ENCODE measurements around the gene MYL6B. TPM values are rescaled to one million over a fixed set of nuclear protein-coding genes. Genes with fewer than 3 reads are reported as not detected.
"Not testable (repeated sequence)": the region's sequence is repeated elsewhere in the genome, so short reads cannot be mapped to it uniquely, and the experiment has no call there.

Gene MYL6B
- total and polyA plus RNA-seq, 2 donors (not counting 1 experiment from before 2014, with no cell fraction given) = 71.7 to 87.7 TPM

DNA sequence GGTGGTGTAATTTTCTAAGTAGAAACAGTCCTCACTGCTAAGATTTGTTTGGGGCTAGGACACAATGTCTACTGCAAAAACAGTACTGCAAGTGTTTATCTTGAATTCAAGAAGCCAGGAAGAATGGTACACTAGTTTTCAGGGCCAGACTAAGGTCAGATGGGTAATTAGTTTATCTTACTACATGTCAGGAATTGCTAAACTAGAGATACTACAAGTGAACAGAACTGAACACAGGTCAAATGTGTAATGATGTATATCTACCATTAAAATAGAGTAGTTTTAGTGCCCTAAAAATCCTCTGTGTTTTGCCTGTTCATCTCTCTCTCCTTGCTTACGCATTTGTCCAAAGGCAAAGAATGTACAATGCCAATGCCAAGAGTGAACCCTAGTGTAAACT, 38.3 kb upstream of the MYL6B start:
- no peaks in the 10 kb centered on the region for H3K27me3 ChIP-seq (ENCODE audit: control insufficient read depth, insufficient read depth, low read length)
- H4K20me1 ChIP-seq (ENCODE audit: control insufficient read depth, extremely low read depth, insufficient read depth, low read length) = no peaks in the 10 kb centered on the region
- TF ChIP-seq EZH2 (IDR thresholded peaks at IDR 0.05; ENCODE audit: low read length, missing control alignments) (no peak), CTCF (conservative IDR thresholded peaks at IDR 0.05 in 1 of 2, IDR thresholded peaks at IDR 0.05 in 1 of 2; ENCODE audit: low read depth in 1 of 2, low read length in 2 of 2) (no peak)
- peaks cover 12% of the 10 kb centered on the region for H3K79me2 ChIP-seq (ENCODE audit: control insufficient read depth, insufficient read depth, low read length)
- H3K36me3 ChIP-seq (ENCODE audit: control insufficient read depth, insufficient read depth, low read length) = peaks cover 10% of the 10 kb centered on the region
- no peak overlapping the region for H3K4me2 ChIP-seq (ENCODE audit: extremely low read depth, insufficient read depth, low read length)
- no peak overlapping the region for H3K9ac ChIP-seq (ENCODE audit: insufficient read depth, low read length)
- H2AFZ ChIP-seq (ENCODE audit: low read length) = no peak overlapping the region
- no peak overlapping the region for H3K27ac ChIP-seq (ENCODE audit: insufficient read depth, low read length)
- no peaks in the 10 kb centered on the region for H3K9me3 ChIP-seq (ENCODE audit: control insufficient read depth, insufficient read depth, low read depth, low read length)
- no peak for DNase-seq (ENCODE audit: low read depth in 2 of 2)
- no peak overlapping the region for H3K4me3 ChIP-seq (replicated peaks in 1 of 4; ENCODE audit: control extremely low read depth in 1 of 4, insufficient read depth in 1 of 4, low read depth in 3 of 4, low read length in 4 of 4)
- H3K4me1 ChIP-seq (ENCODE audit: control insufficient read depth, extremely low read depth, insufficient read depth, low read length) = peaks cover 5% of the 10 kb centered on the region

- Histone ChIP-seq H3K9ac (ENCODE audit: insufficient read depth, low read length) (peak overlapping the region; percentile 59), H3K9me3 (ENCODE audit: control insufficient read depth, insufficient read depth, low read depth, low read length) (no peaks in the 10 kb centered on the region), H3K4me1 (ENCODE audit: control insufficient read depth, extremely low read depth, insufficient read depth, low read length) (peaks cover 16% of the 10 kb centered on the region), H3K27me3 (ENCODE audit: control insufficient read depth, insufficient read depth, low read length) (no peaks in the 10 kb centered on the region), H3K4me3 (replicated peaks in 1 of 4; ENCODE audit: control extremely low read depth in 1 of 4, insufficient read depth in 1 of 4, low read depth in 3 of 4, low read length in 4 of 4) (peak overlapping the region in 3 of 4 experiments; percentile 56 to 98 (median 78)), H3K79me2 (ENCODE audit: control insufficient read depth, insufficient read depth, low read length) (peaks cover 14% of the 10 kb centered on the region), H3K27ac (ENCODE audit: insufficient read depth, low read length) (peak overlapping the region; percentile 91), H3K4me2 (ENCODE audit: extremely low read depth, insufficient read depth, low read length) (peak overlapping the region; percentile 79), H2AFZ (ENCODE audit: low read length) (no peak overlapping the region), H3K36me3 (ENCODE audit: control insufficient read depth, insufficient read depth, low read length) (peaks cover 9% of the 10 kb centered on the region), H4K20me1 (ENCODE audit: control insufficient read depth, extremely low read depth, insufficient read depth, low read length) (no peaks in the 10 kb centered on the region)
- TF ChIP-seq CTCF (conservative IDR thresholded peaks at IDR 0.05 in 1 of 2, IDR thresholded peaks at IDR 0.05 in 1 of 2; ENCODE audit: low read depth in 1 of 2, low read length in 2 of 2) = no peak
- TF ChIP-seq EZH2 (IDR thresholded peaks at IDR 0.05; ENCODE audit: low read length, missing control alignments) = no peak
- peak; percentile 20 to 47 for DNase-seq (ENCODE audit: low read depth in 2 of 2)
Measured at GRCh38 chr12:56115329-56115728, 37.1 kb upstream of the MYL6B start.

DNA sequence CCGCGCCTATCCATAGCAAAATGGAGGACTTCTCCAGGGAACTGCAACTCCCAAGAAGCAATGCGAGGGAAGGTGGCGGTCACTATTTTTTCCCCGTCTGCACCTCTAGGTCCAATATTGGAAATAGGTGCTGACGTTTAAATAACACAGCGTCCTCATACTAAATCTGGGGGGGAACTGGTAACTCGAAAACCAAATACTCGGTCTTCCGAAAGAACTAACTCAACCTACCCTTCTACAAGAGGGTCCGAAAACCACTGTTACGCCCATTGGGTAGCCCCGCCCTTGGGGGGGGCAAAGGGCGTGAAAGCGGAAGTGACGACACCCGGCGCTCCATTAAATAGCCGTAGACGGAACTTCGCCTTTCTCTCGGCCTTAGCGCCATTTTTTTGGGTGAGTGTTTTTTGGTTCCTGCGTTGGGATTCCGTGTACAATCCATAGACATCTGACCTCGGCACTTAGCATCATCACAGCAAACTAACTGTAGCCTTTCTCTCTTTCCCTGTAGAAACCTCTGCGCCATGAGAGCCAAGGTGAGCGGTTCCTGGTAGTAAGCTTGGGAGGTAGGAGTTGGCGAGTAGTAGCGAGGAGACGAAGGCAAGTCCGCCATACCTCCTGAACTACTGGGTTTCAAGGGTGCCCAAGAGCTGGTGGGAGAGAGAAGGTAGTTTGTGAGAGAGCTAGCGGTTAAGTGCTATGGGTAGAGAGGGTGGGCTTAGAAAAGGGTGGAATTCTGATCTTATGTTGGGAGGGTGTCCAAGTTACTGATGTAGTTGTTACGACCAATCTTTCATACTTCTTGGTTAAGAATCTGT, 35.9 kb upstream of the MYL6B start, which contains the start of gene RPL41:
TSS of gene RPL41 (plus strand) at position 367 of the 815 bp plus-strand sequence.
- Histone ChIP-seq H3K79me2 (ENCODE audit: control insufficient read depth, insufficient read depth, low read length) (peaks cover 14% of the 10 kb centered on the region), H3K4me2 (ENCODE audit: extremely low read depth, insufficient read depth, low read length) (peak within 1 kb of the TSS; percentile 88), H3K27ac (ENCODE audit: insufficient read depth, low read length) (peak within 1 kb of the TSS; percentile 91), H3K27me3 (ENCODE audit: control insufficient read depth, insufficient read depth, low read length) (no peaks in the 10 kb centered on the region), H3K9ac (ENCODE audit: insufficient read depth, low read length) (peak within 1 kb of the TSS; percentile 75), H2AFZ (ENCODE audit: low read length) (peak within 1 kb of the TSS; percentile 89), H4K20me1 (ENCODE audit: control insufficient read depth, extremely low read depth, insufficient read depth, low read length) (no peaks in the 10 kb centered on the region), H3K4me1 (ENCODE audit: control insufficient read depth, extremely low read depth, insufficient read depth, low read length) (peaks cover 16% of the 10 kb centered on the region), H3K4me3 (replicated peaks in 1 of 4; ENCODE audit: control extremely low read depth in 1 of 4, insufficient read depth in 1 of 4, low read depth in 3 of 4, low read length in 4 of 4) (peak within 1 kb of the TSS; percentile 56 to 98 (median 70)), H3K9me3 (ENCODE audit: control insufficient read depth, insufficient read depth, low read depth, low read length) (no peaks in the 10 kb centered on the region), H3K36me3 (ENCODE audit: control insufficient read depth, insufficient read depth, low read length) (peaks cover 12% of the 10 kb centered on the region)
- no peak for TF ChIP-seq EZH2 (IDR thresholded peaks at IDR 0.05; ENCODE audit: low read length, missing control alignments)
- TF ChIP-seq CTCF (conservative IDR thresholded peaks at IDR 0.05 in 1 of 2, IDR thresholded peaks at IDR 0.05 in 1 of 2; ENCODE audit: low read depth in 1 of 2, low read length in 2 of 2) = no peak
- peak; percentile 86 to 95 for DNase-seq (ENCODE audit: low read depth in 2 of 2)

DNA sequence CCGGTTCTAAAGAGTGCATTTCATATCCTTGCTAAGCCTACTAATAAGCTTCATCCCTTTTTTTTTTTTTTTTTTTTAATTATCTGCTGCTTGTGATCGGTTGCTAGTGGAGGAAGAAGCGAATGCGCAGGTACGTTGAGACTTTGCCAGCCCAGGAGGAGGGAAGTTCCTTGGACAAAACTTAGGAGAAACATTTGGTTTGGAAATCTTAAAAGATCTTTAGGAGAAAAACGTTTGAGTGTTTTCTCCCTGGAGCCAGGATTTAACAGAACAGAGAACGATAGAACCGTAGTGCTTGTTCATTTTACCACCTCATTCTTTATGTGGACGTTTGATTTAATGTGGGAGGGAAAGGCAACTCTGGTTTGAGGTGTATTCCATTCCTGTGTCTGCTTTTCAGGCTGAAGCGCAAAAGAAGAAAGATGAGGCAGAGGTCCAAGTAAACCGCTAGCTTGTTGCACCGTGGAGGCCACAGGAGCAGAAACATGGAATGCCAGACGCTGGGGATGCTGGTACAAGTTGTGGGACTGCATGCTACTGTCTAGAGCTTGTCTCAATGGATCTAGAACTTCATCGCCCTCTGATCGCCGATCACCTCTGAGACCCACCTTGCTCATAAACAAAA, 35.2 kb upstream of the MYL6B start:
- peak overlapping the region; percentile 88 for H3K4me2 ChIP-seq (ENCODE audit: extremely low read depth, insufficient read depth, low read length)
- peaks cover 14% of the 10 kb centered on the region for H3K79me2 ChIP-seq (ENCODE audit: control insufficient read depth, insufficient read depth, low read length)
- H3K9me3 ChIP-seq (ENCODE audit: control insufficient read depth, insufficient read depth, low read depth, low read length); DNase-seq (ENCODE audit: low read depth in 2 of 2); H4K20me1 ChIP-seq (ENCODE audit: control insufficient read depth, extremely low read depth, insufficient read depth, low read length); H3K27me3 ChIP-seq (ENCODE audit: control insufficient read depth, insufficient read depth, low read length); H2AFZ ChIP-seq (ENCODE audit: low read length): not testable (repeated sequence)
- peak overlapping the region; percentile 75 for H3K9ac ChIP-seq (ENCODE audit: insufficient read depth, low read length)
- H3K27ac ChIP-seq (ENCODE audit: insufficient read depth, low read length) = peak overlapping the region; percentile 91
- H3K4me1 ChIP-seq (ENCODE audit: control insufficient read depth, extremely low read depth, insufficient read depth, low read length) = peaks cover 16% of the 10 kb centered on the region
- H3K4me3 ChIP-seq (replicated peaks in 1 of 4; ENCODE audit: control extremely low read depth in 1 of 4, insufficient read depth in 1 of 4, low read depth in 3 of 4, low read length in 4 of 4) = peak overlapping the region; percentile 56 to 98 (median 70)
- H3K36me3 ChIP-seq (ENCODE audit: control insufficient read depth, insufficient read depth, low read length) = peaks cover 10% of the 10 kb centered on the region

Data from fibroblast of lung (primary cell).